ENCODE data around the gene RHBG.

RHBG gene

DNA sequence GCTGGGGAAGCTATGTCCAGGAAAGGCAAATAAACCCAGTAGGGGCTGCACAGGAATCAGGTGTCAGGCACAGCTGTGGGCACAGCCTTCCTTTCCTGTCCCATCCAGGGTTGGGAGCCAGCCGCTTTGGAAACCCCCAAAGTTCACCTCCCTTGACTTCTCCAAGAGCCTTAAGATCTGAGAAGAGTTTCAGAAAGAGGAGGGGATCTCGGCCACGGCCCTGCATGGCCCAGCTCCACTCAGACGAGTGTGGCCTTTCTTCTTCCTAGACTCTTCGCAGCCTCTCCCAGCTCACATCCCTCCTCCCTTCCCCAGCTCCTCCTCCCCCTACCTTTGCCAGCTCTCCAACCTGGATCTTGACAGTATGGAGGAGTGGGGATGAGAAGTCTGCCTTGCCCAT, 36.7 kb downstream of the RHBG start:
- DNase-seq (ENCODE audit: low read depth in 4 of 4, low spot score in 1 of 4): no peak

DNA sequence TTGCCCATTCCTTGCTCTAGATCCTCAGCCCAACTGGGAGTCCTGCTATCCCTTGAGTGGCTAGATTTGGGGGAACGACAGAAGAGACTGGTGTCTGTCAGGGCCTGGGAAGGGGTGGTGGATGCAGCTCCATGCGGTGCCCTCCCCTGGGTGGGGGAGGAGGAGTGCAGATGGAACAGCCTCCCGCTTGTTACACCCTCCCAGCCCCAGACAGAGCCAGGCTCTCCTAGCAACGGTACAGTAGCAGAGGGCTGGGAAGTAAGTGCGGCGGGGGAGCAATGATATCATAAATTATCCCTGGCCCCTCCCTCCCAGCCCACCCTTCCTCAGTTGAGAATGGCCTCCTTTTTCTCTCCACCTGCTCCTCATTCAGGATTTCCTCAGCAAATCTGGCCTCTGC, 37.2 kb downstream of the RHBG start:
- no peak for DNase-seq (ENCODE audit: low read depth in 4 of 4, low spot score in 1 of 4)

DNA sequence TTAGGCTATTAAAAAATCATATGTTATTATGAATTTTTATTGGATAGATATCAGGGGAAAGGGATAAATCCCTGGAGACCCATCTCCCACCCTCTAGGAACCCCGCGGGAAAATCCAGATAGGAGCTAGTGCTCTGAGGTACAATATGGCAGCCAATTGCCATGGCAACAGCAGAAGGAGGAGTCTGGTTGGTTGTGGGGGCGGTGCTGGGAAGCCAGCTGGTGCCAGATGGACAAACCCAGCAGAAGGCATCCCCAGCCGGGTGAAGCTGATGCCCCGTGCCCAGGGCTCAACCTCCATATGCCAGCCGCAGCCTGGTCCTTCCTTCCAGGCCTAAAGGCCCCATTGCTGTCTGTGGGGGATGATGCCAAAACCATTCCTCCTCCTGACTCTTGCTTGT, 38.3 kb downstream of the RHBG start:
- no peak for DNase-seq (ENCODE audit: low read depth in 4 of 4, low spot score in 1 of 4)

DNA sequence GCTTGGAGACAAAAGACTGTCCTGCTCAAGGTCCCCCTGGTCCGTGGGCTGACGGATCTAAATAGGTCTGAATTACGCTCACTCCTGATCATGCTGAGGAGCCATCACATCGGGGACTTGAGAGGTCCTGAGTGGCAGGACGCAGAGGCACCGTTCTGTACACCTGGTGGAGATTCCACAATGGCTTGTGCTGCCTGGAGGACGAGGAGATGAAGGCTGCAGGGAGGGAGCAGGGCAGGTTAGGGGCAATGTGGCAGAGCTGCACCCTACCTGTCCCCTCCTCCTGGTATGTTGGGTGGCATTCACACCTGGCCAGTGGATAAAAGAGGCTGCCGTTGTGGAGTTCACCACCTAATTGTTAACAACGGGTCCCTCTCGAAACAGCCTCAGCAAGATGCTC, 38.7 kb downstream of the RHBG start:
- DNase-seq (ENCODE audit: low read depth in 4 of 4, low spot score in 1 of 4): no peak

DNA sequence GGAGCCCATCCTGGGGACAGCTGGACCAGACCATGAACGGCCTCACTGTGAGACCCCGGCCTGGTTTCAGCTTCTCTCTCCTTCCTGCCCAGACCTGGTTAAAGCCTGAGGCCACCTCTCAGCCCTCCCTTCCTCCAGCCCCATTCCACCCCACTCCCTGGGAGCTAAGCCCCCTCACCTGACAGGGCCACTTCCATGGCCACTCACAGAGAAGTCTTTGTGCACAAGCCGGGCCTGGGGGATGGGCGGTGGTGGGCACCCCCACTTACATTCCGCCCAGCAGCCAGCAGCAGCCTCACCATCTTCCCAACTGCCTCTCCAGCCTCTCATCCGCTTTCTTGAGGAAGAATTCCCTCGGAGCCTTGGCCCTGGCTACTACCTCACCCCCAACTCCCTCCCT, 40.4 kb downstream of the RHBG start:
- DNase-seq (ENCODE audit: low read depth in 4 of 4, low spot score in 1 of 4): no peak

DNA sequence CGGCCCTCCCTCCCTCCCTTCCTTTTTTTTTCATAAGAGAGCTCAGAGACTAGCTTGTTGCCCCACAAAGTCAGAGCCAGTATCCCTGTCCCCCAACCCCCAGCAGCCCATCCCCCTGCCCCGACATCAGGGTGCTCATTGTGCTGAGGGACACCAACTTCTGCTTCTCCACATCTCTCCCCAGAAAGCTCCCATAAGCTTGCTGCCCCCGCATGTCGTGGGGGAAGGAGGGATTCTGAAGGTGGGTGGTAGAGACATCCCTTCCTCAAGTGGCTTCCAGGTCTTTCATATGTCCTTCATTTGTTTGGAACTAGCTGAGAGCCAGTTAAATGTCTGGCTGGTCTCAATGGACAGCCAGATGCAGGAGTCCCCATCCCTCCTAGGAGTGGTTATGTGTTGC, 41.2 kb downstream of the RHBG start:
- DNase-seq (ENCODE audit: low read depth in 4 of 4, low spot score in 1 of 4): no peak

DNA sequence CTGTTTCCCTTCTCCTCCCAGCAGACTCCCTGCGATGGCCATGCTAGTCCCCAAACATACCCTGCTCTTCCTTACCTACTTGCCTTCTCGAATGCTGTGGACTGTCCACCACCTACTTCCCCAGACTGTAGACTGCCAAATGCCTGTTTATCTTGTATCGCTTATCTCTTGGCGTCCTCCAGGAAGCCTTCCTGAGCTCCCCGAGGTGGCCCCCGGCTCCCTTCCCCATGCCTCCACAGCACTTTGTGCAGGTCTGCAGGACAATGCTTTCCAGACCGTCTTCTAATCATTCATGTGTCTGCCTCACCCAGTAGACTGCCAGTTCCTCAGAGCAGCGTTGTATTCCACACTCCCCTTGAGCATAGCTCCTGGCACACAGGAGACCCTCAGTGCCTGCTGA, 41.7 kb downstream of the RHBG start:
- no peak for DNase-seq (ENCODE audit: low read depth in 4 of 4, low spot score in 1 of 4)

DNA sequence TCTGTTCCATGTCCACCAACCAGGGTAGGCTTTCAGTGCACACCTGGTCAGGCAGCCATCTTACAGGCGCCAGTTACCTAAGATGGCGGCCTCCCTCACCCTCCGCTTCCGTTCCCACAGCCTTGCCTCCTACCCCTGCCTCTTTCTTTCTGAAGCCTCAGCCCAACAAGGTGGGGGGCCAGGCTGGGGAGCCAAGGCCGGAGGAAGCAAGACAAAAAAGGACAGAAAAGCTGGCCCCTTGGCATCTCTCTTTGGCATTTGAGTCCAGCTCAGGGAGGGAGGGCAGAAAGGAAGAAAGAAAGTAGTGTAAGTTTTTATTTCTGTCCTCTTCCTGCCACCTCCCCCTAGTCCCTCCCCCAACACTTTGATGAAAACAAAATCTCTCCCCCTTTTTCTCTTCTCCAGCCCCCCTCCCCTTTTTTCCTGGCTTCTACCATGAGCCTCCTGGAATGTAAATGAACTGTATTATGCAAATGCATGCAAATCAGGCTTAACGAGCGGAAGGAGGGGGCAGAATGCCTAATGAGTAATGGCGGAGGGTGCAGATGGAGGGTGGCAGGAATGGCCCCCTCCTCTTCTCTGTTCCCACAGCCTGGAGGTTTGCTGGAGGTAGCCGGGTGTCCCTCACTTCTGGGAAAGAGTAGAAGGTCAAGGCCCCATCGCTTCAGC, 43.8 kb downstream of the RHBG start:
- DNase-seq (ENCODE audit: low read depth in 4 of 4, low spot score in 1 of 4): no peak

DNA sequence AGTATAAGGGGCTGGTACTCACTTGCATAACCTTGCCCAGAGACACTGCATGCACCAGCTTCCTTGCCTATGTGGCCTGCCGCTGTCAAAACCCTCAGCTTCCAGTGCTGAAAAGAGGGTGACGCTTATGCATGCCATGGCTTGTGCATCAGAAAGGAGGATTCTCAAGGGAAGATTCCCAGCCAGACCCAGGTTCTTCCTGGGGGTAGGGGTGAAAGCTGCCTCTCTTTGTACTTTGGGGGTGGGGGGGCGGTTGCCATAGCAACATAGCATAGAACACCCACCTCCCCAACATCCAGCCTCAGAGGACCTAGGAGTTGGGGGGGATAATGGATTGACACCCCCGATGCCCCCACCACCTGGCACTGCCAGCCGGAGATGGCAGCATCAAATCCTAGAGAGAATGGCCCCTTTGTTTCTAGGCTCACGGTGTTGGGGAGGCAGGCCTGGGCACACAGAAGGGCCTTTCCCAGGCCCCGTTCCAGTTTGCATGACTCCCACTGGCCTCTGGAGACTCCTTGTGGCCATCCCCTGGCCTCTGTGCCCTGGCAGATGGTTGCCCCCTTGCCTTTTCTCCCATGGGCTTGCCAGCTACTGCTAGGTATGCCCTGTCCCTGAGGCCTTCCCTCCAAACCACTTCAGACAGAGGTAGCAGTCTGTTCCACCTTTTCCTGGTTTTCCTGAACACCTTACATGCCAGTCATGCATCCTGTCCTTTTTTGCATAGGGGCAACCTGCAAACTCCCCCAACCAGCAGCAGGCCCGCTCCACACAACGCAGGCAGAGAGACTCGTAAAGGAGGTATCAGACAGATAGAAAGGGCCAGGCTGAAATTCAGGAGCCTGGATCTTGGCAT, 44.6 kb downstream of the RHBG start:
- DNase-seq (ENCODE audit: low read depth in 4 of 4, low spot score in 1 of 4): no peak

DNA sequence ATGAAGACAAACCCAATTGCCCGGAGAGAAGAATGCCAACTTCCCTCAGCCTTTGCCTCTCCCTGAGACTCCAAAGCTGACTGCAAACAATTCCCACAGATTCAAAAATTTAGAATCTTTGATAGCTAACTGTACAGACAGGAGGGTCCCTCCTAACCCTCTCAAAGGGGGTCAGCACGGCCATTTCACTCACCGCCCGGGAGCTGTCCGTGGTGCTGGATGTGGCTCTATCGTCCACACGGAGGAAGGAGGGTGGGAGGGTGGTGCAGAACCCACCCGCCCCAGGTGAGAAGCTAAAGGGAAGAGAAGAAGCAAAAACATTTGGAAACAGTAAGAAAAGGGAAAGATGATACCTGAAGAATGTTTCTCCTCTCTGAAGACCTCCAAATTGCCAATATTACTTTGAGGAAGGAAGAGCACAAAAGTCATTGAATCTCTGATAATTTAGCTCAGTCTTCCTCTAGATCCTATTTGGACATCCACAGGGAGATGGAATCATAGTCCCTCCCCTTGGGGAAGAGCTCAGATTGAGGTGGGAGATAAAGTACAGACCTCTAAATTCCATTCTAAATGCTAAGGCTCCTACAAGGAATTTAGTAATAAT, 45.6 kb downstream of the RHBG start:
- no peak for DNase-seq (ENCODE audit: low read depth in 4 of 4, low spot score in 1 of 4)

DNA sequence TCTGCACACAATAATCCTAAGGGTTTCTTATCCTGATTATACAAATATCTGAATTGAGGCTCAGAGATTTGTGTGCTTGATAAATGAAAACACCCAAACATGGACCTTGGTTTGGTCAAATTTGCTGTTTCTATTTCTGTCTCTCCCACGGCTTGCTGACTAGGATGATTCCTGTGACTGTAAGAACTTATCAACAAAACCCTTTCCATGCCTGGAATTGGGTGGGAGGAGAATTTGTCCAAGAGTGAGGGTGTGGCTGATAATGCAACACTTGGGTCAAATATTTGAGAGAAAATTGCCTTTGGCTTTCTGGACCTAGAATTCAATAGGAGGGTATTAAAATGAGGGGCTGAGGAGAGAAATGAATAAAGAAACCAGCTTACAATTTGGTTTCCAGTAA, 48.0 kb downstream of the RHBG start:
- no peak for DNase-seq (ENCODE audit: low read depth in 4 of 4, low spot score in 1 of 4)

DNA sequence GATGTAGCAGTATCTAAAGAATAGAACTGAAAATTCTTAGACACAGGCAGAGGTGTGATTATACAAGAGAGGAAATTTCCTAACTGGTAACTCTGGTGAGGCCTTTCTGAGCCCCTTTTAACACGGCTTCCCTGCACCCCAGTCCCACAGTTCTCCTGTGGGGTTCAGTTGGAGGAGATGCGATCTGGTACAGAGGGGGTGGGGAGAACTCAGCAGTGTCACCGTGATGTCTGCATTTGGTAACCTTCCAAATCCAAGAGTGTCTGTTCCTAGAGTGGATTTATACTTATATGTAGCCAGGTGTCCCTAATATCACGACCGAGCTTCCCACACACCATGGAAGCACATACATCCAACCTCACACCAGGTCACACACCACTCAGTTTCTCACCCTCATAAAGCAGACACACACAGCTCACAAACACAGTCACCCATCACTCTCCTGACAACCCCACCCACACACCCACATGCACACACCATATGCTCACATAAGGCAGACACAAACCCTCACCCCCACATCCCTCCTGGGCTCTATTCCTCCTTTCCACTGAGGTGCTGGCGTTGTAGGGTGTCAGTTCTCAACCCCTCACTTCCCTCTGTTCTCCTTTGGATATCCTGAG, 48.5 kb downstream of the RHBG start:
- DNase-seq (ENCODE audit: low read depth in 4 of 4, low spot score in 1 of 4): no peak

DNA sequence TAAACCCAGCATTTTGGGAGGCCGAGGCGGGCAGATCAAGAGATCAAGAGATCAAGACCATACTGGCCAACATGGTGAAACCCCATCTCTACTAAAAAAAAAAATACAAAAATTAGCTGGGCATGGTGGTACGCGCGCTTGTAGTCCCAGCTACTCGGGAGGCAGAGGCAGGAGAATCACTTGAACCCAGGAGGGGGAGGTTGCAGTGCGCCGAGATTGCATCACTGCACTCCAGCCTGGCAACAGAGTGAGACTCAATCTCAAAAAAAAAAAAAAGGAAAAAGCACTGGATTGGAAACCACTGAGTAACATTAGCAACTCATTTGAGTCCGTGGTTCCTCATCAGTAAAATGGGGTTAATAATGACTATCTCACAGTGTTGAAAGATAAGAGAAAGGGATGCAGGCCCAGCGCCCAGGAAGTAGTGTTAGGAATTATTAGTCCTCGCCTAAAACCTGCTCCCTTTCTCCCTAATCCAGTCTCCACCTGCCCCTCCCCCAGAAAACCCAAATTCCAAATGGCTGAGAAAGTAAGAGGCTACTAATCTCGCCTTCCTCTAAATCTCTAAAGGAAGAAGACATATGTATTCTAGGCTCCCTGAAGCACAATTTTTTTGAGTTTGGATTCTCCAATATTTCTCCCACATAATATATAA, 49.5 kb downstream of the RHBG start:
- DNase-seq (ENCODE audit: low read depth in 4 of 4, low spot score in 1 of 4): no peak

DNA sequence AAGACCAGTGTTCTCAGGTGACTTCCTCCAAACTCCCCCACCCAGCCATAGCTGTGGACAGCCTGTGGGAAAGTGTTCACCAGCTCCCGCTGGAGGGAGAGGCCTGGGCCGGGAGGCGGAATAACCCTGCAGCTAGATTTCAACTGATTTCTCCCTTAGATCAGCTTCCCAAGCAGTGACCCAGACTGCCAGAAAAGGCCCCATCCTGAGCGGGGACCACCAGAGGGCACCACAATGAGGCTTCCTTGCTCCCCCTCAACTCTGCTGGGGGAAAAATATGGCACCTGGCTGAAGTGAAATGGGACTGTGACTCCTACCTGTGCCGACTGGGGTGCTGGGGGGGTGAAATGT, 50.8 kb downstream of the RHBG start:
- DNase-seq (ENCODE audit: low read depth in 4 of 4, low spot score in 1 of 4): no peak

DNA sequence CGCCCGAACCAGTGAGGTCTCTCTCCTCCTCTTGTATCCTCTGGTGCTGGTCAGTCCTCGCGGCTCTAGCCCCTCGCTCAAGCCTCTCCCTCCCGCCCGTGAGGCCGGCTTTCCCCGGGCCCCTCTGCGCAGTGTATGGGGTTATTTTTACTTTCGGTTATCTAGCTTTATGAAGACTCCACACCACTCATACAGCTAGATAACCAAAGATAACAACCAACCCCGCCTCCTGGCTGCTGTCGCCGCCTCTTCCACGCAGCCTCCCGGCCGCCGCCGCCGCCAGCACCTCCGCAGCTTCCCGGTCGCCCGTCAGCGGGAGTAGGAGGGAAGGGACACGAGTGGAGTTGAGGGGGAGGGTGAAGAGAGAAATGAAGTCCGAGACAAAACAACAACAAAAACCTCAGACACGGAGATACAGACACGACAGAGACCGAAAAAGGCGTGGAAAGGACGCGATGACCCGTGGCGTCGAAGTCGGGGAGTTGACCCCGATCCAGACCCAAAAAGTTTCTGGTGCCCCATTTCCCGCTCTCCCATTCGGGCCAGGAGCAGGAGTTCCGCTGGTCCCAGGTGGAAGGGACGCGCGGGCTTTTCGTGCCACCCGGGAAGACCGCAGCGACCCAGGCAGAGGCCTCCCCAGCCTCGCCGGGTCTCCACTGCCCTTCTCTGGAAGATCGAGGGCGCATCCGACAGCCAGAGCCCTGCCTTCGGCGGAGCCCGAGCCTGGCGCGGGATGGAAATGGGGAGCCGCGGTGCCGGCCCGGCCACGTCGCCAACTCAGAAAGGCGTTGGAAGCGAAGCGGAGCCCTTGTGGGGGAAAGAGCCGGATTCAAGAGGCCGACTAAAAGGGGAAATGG, 51.4 kb downstream of the RHBG start:
- DNase-seq (ENCODE audit: low read depth in 4 of 4, low spot score in 1 of 4): no peak

DNA sequence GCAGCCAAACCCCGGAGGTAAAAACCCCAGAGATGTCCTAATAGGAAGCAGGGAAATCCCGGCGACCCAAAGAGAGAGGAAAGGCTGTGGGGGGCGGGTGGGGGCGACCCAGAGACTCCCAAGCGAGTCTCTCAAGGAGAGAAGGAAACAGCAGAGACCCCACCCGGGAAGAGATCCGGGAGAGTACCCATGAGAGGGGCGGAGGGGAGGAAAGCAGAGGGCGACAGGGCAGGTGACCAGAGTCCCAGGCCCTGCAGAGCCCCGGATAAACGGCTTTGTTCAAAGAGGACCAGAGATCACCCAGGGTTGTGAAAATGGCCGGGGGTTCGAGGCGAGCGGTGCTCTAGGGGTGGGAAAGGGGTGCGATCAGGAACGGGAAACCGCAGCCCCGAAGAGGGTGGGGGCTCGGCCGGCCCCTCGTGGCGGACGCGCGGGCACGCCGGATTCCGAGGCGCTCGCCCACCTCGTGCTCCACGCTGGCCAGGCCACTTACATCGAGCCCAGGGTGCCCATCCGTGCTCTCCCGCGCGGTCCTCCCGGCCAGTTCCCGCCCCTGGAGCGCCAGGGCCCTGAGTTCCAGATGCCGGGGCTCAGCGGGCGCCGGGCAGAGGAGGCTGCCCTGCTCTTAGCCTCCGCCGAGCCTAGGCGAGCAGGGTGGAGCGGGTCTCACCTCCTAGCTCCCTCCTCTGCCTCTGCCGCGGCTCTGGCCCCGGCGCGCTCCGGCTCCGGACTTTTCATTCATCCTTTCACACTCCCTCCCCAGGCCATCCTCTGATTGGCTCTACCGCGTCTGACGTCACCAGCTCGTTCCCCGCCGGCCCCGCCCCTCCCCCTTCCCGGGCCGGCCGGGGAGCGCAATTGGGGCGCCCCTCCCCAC, 52.3 kb downstream of the RHBG start:
- DNase-seq (ENCODE audit: low read depth in 4 of 4, low spot score in 1 of 4): peak; percentile 38 to 57 (median 47)

DNA sequence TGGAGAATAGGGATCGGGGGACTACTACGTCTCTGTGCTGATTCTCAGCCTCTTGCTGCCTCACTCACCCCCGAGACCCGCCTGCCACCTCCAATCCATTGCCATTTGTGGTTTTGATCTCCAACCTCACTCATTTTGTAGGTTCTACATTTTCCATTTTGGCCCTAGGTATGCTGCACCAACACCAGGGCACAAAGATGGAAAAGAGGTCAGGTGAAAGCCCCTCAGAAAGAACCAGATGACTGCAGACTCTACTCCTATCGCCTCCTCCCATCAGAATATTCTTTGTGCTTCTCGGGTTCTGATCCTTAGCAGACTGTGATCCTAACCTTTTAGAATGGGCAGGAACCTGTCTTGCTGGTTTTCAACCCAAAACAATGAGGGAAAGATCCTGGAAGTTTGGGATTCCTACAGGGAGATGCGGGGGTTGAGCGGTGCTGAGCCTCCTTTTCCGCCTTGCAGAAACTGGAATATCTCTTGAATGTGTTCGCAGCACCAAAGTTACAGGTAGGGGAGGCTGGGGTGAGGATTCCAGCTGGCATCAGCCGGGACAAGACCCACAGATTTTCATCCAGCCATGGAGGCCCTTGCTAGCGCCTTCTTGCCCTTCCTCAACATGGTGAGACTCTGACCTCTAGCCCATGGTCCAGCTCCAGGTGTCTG, 53.1 kb downstream of the RHBG start:
- no peak for DNase-seq (ENCODE audit: low read depth in 4 of 4, low spot score in 1 of 4)

DNA sequence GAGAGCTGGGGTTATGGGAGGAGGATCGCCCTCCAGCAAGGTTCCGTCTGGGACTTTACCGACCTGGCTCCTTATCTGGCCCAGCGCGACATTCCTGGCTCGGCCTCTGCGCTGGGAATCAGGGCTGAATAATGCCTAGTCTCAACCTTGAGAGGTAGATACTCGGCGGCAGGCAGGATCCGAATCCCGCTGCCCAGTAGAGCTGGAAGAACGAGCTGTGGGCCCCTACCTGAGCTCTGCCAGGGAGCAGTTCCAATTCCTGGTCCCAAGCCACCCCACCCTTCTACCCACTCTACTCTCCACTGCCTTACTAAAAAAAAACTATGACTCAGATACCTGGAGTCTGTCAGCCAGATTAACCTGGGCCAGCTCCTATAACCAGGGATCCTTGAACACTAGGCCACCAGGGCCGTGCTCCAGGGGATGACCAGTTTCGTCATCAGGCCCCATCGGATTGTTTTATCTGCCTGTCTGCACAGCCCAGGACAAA, 53.6 kb downstream of the RHBG start:
- no peak for DNase-seq (ENCODE audit: low read depth in 4 of 4, low spot score in 1 of 4)

Measured in stimulated activated CD4-positive, alpha-beta T cell treated with anti-CD3 and anti-CD28 coated beads, Interleukin-1b, Interleukin-23, amount 100 ng/mL, for 24 hours (primary cell).